ENCODE data around the gene PIGB.

The PIGB gene

GRCh38 chr15:55318588-55319494 lies at the start of gene PIGB, which contains the start of gene PIGBOS1:
PIGB (plus strand) TSS chr15:55319222; CDS start chr15:55319251, 29 bp downstream.
PIGBOS1 (minus strand) TSS chr15:55319123; CDS start chr15:55317792, 1,331 bp downstream.
- TF ChIP-seq, protein P1, sequence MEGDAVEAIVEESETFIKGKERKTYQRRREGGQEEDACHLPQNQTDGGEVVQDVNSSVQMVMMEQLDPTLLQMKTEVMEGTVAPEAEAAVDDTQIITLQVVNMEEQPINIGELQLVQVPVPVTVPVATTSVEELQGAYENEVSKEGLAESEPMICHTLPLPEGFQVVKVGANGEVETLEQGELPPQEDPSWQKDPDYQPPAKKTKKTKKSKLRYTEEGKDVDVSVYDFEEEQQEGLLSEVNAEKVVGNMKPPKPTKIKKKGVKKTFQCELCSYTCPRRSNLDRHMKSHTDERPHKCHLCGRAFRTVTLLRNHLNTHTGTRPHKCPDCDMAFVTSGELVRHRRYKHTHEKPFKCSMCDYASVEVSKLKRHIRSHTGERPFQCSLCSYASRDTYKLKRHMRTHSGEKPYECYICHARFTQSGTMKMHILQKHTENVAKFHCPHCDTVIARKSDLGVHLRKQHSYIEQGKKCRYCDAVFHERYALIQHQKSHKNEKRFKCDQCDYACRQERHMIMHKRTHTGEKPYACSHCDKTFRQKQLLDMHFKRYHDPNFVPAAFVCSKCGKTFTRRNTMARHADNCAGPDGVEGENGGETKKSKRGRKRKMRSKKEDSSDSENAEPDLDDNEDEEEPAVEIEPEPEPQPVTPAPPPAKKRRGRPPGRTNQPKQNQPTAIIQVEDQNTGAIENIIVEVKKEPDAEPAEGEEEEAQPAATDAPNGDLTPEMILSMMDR (conservative IDR thresholded peaks at IDR 0.05; ENCODE audit: control insufficient read depth, insufficient read depth, low read depth, low read length) = no peak
- DNase-seq (ENCODE audit: low read depth) = peak; percentile 89

GRCh38 chr15:55270291-55270690 lies 48.7 kb upstream of the PIGB start:
- no peak for DNase-seq (ENCODE audit: low read depth)
- TF ChIP-seq, protein P1 (conservative IDR thresholded peaks at IDR 0.05; ENCODE audit: control insufficient read depth, insufficient read depth, low read depth, low read length) = no peak
- H3K4me3 ChIP-seq (ENCODE audit: control insufficient read depth, low read depth, low read length) = no peak overlapping the region

More at GRCh38 chr15:55318588-55319494, at the start of gene PIGB, which contains the start of gene PIGBOS1:
- H3K4me3 ChIP-seq (ENCODE audit: control insufficient read depth, low read depth, low read length) = peak within 1 kb of the TSS; percentile 98

DNA sequence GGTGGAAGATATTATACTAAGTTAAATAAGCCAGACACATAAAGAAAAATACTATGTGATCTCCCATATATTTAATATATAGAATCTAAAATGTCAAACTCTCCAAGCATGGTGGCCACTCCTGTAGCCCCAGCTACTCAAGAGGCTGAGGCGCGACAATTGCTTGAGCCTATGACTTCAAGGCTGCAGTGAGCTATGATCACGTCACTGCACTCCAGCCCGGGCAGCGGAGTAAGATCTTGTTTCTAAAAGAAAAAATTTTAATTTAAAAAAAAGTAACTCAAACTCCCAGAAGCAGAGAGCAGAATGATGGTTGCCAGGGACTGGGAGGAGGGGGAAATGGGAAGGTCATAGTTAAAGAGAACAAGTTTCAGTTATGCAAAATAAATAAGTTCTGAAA lies 42.7 kb upstream of the PIGB start:
- TF ChIP-seq, protein P1 (conservative IDR thresholded peaks at IDR 0.05; ENCODE audit: control insufficient read depth, insufficient read depth, low read depth, low read length) = no peak
- H3K4me3 ChIP-seq (ENCODE audit: control insufficient read depth, low read depth, low read length) = no peak overlapping the region
- DNase-seq (ENCODE audit: low read depth) = no peak

DNA sequence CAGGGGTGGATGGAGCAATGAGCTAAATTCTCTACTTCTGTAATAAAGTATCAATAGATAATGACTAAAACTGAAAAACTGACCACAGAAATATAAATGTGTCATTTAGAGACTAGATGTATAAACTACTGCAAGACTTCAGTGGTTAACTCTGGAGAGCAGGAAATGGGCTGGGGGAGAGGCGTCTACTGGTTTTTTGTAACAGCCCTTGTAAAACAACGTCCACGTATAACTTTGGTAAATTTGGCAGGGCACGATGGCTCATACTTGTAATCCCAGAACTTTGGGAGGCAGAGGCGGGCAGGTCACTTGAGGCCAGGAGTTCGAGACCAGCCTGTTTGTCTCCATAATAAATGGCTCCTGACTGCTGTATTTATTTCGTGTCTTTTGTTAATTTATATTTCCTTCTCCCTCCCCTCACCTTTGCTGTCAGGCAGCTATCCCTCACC lies 41.9 kb upstream of the PIGB start:
- peak; percentile 41 for DNase-seq (ENCODE audit: low read depth)
- H3K4me3 ChIP-seq (ENCODE audit: control insufficient read depth, low read depth, low read length) = no peak overlapping the region
- TF ChIP-seq, protein P1 (conservative IDR thresholded peaks at IDR 0.05; ENCODE audit: control insufficient read depth, insufficient read depth, low read depth, low read length) = no peak

DNA sequence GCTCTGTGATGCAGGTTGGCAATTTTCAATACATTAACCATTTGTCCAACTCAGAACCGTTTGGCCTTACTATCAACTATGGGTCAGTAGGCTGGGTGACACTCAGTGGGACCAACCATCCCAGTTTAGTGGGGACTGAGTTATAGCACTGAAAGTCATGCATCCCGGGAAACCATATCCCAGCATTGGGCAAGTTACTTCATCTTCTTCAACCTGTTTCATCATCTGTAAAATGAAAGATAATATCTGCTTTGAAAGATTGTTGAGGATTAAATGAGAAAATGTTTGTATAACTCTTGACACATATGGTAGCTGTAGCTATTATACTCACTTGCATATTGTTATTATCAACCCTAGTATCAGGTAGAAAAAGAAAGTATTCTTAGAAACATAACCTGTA lies 41.3 kb upstream of the PIGB start:
- TF ChIP-seq, protein P1 (conservative IDR thresholded peaks at IDR 0.05; ENCODE audit: control insufficient read depth, insufficient read depth, low read depth, low read length) = no peak
- DNase-seq (ENCODE audit: low read depth) = no peak
- no peak overlapping the region for H3K4me3 ChIP-seq (ENCODE audit: control insufficient read depth, low read depth, low read length)

GRCh38 chr15:55279100-55279745 lies 39.8 kb upstream of the PIGB start:
- TF ChIP-seq, protein P1 (conservative IDR thresholded peaks at IDR 0.05; ENCODE audit: control insufficient read depth, insufficient read depth, low read depth, low read length) = no peak
- no peak for DNase-seq (ENCODE audit: low read depth)
- no peak overlapping the region for H3K4me3 ChIP-seq (ENCODE audit: control insufficient read depth, low read depth, low read length)

Measured in fibroblast of mammary gland (primary cell).